CD4-positive, alpha-beta T cell treated with Interleukin-21 for 1 hour (primary cell): Measurements from ENCODE around the gene ACTMAP.

Source experiments
- DNase-seq: peaks from one replicate; pipeline ENCODE4 v3.0.0-alpha.2; 2020

The ACTMAP gene

DNA sequence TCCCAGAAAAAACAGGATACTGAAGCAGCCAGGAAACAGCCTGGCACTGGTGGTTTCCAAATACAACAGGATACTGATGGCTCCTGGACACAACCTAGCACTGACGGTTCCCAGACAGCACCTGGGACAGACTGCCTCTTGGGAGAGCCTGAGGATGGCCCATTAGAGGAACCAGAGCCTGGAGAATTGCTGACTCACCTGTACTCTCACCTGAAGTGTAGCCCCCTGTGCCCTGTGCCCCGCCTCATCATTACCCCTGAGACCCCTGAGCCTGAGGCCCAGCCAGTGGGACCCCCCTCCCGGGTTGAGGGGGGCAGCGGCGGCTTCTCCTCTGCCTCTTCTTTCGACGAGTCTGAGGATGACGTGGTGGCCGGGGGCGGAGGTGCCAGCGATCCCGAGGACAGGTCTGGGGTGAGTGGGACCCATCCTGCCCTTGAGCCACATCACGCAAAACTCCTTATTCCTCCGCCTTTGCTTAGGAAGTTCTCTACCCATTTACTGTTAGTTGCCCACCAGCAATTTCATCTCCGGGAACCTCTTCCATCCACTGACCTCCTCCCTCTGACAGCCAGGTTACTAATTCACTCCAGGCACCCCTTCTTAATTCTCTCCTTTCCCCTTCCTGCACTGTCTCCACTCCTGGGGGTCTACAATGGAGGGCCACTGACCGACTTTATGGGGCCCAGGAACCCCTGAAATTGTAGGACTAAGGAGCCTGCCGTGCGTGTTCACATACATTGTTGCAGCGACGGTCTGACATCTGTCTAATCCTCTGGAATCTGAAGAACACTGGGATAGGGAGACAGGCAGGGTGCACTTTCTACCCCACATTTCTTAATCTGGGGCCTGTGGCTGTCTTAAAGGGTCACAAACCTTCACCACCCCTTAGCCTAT lies 32.1 kb downstream of the ACTMAP start:
- DNase-seq = no peak

DNA sequence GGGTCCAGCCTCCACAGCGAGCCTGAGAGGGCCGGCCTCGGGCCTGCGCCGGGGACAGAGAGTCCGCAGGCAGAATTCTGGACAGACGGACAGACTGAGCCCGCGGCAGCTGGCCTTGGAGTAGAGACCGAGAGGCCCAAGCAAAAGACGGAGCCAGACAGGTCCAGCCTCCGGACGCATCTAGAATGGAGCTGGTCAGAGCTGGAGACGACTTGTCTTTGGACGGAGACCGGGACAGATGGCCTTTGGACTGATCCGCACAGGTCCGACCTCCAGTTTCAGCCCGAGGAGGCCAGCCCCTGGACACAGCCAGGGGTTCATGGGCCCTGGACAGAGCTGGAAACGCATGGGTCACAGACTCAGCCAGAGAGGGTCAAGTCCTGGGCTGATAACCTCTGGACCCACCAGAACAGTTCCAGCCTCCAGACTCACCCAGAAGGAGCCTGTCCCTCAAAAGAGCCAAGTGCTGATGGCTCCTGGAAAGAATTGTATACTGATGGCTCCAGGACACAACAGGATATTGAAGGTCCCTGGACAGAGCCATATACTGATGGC lies 32.9 kb downstream of the ACTMAP start:
- no peak for DNase-seq

GRCh38 chr19:40716482-40717324 lies 33.6 kb downstream of the ACTMAP start, which contains the start of the genes COQ8B and ITPKC:
COQ8B (minus strand) TSS chr19:40716886; CDS start chr19:40714632, 2,254 bp downstream.
ITPKC (plus strand) TSS chr19:40717112; CDS start chr19:40717136, 24 bp downstream.
- peak; percentile 99 for DNase-seq

DNA sequence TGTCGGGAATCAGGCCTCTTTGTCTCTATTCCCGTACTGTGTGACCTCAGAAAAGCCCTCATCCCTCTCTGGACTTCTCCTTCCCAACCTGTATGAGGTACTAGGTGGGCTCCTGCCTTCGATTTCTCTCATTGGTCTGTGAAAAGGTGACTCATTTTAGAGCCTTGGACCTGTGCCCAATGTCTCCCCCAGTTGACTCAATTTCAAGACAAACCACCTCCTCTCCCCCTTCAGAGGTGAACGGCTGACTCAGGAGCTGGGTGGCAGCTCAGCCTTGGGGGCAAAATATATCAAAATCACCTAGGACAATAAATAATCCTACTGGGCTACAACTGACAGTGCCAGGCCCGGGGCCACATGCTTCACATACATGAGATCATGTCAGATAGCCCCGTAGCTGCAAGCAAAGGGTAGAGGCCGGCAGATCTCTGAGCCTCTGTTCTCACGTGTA lies 34.2 kb downstream of the ACTMAP start:
- peak; percentile 67 for DNase-seq

DNA sequence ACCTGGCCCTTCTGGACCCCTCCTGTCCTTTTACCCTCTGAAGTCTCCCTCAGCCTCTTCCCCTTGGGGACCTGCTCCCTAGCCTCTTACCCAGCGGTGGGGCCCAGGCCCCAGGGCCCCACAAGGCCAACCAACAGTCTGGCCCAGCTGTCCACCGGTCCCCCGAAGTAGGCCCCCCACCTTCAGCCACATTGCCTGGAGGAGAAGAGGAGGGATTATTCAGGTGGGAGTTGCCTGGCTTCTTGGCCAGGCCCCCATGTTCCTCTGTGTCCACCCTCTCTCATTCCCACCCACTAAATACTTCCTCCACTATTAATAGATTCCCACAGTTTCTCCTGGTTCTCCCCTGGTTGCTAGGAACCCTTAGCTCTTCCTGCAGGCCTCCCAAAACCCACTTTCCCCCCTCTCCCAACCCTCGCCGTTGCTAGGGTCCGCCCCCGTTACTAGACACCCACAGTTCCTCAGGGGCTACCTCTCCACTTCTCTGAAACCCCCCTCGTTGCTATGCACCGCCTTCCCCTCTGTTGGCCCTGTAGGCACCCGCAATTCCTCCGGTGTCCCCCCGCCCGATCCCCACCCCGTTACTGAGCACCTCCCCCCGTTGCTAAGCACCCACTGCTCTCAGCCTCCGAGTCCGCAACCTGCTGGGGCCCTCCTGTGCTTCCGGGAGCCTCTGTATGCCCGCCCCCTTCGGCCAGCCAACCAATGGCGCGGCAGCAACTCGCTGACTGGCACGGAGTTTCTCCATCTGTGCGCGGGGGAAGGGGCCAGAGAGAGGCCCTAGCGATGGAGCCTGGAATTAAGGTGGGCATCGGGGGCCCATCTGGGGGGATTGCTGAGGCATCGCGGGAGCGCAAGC lies 35.6 kb downstream of the ACTMAP start:
- DNase-seq = peak; percentile 96

DNA sequence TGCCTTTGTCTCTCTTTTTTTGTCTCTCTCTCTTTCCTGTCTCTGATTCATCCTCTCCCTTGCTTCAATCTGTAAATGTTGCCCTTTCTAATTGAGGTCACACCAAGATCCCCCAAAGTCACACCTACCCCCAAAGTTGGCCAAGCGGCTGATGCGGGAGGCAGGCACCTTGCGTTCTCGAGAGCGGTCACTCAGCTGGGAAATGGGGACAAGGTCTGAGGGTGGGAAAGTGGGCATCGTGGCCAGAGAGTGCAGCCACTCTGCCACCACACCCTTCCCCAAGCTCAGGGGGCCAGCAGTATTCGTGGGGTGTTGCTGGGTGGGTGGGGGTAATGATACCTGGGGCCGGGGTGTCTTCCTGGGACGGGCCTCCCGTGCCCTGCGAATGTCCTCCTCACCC lies 36.3 kb downstream of the ACTMAP start:
- DNase-seq = no peak

- no peak for DNase-seq
These were observed 40.5 kb downstream of the ACTMAP start for GRCh38 chr19:40709817-40710216.

- no peak for DNase-seq
These were observed 42.7 kb downstream of the ACTMAP start for GRCh38 chr19:40707615-40708014.

GRCh38 chr19:40705950-40706619 lies 44.2 kb downstream of the ACTMAP start:
- no peak for DNase-seq

DNA sequence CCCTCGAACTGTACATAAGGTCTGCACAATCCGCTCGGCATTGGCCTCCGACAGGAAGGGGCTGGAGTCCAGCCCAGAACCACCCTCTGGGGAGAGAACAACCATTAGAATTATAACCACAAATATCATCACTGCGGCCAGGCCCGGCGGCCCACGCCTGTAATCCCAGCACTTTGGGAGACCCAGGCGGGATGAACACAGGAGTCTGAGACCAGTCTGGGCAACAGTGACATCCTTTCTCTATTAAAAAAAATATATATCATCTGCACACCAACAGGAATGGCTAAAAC lies 45.0 kb downstream of the ACTMAP start:
- no peak for DNase-seq

DNA sequence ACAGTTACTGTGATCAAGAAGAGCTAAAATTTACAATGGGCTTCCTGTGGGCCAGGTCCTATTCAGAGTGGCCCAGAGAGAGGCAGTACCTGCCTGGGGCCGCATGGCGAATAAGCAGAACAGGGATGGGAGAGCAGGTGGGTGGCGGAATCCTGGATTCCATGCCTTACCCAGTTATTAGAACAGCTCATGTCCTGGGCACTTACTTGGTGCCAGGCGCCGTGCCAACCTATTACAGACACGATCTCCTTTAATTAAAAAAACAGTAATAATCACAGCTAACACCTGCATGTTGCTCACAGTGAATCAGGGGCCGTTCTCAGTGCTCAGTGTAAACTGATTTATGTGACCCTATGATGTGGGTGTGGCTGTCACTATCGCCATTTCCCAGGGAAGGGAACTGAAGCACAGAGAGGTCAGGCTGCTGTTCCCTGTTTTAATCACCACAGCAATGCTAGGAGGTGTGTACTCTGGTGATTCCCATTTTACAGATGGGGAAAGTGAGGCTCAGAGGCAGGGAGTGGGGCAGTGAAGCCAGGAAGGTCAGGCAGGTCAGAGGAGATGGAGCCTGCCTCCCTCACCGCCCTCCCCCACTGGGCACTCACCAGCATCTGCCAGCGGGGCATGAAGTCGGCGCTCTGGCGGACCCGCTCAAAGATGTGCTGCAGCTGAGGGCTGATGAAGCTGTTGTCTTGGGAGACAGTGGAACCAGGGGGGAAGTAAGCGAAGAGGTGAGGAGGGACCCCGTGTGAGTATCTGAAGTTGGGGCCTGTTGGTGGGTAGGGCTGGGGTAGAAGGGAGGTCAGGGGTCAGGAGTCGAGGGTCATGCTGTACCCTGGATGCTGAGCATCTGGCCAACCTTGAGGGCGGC lies 45.6 kb downstream of the ACTMAP start:
- DNase-seq = no peak

DNA sequence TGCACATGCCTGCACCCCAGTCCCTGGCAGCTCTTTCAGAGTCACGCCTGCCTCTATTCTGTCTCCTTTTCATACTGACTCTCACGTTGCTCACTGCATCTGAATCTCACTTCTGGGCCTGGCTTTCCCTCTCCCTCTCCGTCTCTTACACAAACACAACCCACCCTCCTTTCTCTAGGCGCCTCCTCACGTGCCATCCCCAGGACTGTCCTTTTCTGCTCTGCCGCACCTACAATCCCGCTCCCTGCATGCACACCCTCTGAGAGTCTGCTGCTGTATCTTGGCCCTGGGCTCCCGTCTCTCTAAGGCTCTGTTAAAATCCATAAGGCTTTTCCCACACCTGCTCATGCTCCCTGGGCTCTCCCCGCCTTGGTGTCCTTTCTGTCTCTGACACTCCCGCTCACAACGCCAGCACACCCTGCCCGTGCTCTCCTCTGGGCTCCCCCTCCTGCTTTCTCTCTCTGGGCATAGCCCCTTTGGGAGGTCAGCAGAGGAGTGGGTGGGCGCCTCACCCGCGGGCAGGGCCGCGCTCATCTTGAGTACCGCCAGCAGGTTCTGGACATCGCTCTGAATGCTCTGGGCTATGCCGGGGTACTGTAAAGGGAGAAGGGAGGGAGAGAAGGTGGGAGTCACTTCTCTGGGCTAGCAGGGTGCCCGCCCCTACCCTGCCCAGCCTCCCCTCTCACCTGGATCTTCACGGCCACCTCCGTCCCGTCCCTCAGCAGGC lies 47.1 kb downstream of the ACTMAP start:
- DNase-seq = no peak

- no peak for DNase-seq
These were observed 47.8 kb downstream of the ACTMAP start for GRCh38 chr19:40702337-40703012.

DNA sequence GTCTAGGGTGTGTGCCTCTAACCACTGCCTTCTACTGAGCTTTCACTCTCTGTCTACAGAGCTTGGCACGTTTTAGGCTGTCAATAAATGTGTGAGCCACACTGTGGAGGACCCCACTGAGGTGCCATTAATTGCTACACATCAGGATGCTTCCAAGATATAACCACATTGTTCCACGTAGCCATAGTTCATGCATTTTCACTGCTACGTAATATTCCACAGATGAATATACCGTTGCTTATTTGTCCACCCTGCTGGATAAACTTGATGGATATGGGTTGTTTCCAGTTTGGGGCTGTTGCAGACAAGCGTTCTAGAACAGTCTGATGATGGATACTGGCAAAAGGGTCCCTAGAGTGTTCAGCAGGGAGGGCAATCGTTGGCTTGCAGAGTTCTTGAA lies 48.5 kb downstream of the ACTMAP start:
- no peak for DNase-seq

- no peak for DNase-seq
These were observed 50.2 kb downstream of the ACTMAP start for GRCh38 chr19:40700083-40700482.

DNA sequence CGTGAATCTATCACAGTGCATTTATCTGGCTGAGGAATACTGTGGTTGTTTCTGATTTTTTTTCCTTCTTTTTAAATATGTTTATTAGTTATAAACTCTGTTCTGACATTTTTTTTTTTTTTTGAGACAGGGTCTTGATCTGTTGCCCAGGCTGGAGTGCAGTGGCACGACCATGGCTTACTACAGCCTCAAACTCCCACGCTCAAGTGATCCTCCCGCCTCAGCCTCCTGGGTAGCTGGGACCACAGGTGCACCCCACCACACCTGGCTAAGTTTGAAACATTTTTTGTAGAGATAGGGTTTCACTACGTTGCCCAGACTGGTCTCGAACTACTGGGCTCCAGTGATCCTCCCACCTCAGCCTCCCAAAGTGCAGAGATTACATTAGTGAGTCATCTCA lies 53.3 kb downstream of the ACTMAP start:
- no peak for DNase-seq

GRCh38 chr19:40695881-40696280 lies 54.4 kb downstream of the ACTMAP start:
- DNase-seq = no peak

GRCh38 chr19:40693896-40694295 lies 56.4 kb downstream of the ACTMAP start:
- DNase-seq = no peak

- no peak for DNase-seq
These were observed 57.0 kb downstream of the ACTMAP start for GRCh38 chr19:40693150-40693788.
